ENCODE results near the gene NAV3.

The NAV3 gene

DNA sequence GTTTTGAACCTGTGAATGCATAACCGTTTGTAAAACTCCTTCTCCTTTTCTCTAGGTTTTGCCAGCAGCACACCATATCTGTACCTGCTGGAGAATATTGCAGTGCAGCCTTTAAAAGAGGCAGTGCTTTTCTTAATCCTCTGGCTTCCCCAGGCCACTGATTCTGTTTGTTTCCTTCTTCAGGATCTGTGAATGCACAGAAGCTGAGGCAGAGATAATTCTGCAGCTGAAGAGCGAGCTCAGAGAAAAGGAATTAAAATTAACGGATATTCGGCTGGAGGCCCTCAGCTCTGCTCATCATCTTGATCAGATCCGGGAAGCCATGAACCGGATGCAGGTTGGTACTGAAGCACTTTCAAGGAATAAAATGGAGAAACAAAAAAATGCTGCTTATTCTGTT lies 348.7 kb downstream of the NAV3 start:
- no peak for DNase-seq (ENCODE audit: low read depth in 2 of 2, low spot score in 1 of 2)

DNA sequence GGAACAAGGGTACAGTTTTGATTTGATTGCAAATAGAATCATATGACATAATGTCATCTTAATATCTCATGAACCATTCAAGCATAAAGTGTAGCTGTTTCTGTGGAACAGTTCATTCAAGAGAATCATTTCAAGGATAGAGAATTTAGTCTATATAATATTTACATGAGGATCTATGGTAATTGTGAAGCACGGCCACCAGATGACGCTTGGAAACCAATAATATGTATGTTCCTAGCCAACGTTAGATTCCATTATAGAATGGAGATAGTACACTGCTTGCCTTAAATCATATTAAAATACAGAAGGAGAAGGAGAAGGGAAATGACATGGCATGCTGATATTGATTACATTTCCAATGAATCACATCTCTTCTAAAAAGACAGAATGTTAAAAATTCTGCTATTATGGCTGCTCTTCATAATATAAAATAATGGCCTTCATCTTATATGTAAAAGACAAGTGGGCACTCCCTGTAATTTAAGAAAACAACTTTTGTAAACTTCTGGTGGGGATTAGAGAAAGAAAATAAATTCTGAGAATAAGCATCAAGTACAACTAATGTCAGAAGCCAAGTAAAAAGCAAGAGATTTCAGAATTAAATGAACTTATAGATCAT lies 351.0 kb downstream of the NAV3 start:
- no peak for DNase-seq (ENCODE audit: low read depth in 2 of 2, low spot score in 1 of 2)

DNA sequence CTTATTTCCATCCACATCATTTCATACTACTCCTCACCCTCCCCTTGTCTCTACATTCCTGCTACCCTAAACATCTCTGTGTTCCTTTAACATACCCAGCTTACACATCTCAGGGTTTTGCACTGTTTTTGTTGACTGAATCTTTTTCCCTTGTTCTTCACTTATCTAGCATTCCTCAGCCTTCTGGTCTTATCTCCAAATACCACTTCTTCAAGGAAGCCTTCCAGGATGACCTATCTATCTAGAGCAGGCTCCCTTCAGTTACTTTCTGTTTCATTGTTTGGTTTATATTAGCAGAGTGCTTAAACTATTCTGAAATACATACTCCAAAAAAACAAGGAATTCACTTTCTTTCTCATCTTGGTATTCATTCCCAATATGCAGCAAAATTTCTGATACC lies 353.1 kb downstream of the NAV3 start:
- DNase-seq (ENCODE audit: low read depth in 2 of 2, low spot score in 1 of 2), result no peak

DNA sequence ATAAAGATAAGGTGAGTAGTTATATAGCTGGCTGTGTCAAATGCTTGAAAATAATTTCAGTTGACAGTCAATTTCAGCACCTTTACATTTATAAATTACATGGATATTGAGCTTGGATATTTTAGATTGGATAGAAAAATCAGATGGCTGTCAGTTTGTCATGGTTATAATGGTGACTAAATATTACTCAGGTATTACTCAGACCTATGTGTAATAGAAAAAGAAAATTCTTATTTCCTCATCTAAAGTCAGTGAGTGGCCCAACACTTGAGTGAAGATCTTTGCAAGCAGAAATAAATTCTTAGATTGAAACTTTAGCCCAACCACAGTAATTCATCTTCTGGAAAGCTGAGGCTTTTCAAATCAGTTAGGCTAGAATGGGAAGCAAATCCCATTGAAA lies 354.4 kb downstream of the NAV3 start:
- no peak for DNase-seq (ENCODE audit: low read depth in 2 of 2, low spot score in 1 of 2)

DNA sequence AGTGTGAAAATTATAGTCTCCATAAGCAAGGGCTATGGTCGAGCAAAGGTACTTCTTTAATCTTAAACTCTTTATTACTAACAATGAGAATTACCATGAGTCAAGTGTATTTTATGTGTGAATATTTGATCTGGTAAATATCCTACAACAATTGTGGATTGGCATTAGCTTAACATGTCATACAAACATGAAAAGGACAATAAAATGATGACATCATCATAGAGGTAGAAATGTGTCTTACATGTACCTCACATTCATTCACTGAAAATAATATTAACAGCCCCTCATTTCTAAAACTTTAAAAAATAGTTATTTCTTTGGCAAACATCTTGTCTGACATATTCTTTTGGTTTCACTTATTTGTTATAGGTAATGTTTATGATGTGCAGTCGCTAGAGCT lies 355.0 kb downstream of the NAV3 start:
- no peak for DNase-seq (ENCODE audit: low read depth in 2 of 2, low spot score in 1 of 2)

DNA sequence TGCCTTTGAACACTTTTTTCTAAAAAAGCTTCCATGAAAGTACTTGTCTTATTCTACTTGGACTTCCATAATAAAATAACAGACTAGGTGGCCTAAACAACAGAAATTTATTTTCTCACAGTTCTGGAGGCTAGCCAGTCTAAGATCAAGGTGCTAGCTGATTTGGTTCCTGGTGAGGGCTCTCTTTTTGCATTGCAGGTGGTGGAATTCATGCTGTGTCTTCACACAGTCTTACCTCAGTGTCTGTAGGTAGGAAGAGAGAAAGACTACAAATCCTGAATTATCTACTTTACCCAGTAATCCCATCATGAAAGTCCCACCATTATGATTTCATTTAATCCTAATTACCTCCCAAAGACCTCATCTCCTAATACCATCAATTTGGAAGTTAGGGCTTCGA lies 356.0 kb downstream of the NAV3 start:
- DNase-seq (ENCODE audit: low read depth in 2 of 2, low spot score in 1 of 2), result no peak

DNA sequence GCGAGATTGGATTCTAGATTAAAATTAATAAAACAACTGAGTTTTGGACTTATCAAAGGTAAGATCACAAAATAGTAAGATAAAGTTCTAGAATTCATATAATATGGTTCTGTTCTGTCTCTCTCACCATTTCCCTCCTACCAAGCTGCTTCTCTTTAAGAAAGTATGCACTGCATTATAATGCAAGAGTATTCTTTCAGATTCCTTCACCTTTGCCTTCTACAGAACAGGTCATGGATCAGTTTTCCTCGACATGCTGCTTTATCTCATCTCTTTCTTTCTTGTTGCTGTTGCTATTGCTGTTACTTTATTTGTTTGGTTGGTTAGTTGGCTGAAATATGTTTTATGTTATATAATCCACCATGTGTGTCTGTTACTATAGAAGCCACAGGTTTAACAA lies 357.0 kb downstream of the NAV3 start:
- no peak for DNase-seq (ENCODE audit: low read depth in 2 of 2, low spot score in 1 of 2)

DNA sequence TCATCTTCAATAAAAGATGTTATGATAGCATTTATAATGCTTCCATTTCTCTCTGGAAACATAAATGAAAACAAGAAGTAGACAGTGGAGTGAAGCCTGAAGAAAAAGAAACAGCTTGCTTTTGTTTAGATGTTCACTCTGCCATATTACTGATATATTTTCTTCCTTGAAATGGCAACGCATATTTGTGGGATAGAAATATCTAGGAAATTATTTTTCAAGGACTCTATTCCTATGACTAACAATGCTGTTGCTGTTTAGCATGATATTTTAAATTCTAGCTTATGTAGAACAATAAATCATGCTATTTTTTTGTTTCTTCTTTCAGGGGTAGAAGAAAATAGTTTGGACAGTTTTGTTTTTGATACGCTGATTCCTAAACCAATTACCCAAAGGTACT lies 359.0 kb downstream of the NAV3 start:
- no peak for DNase-seq (ENCODE audit: low read depth in 2 of 2, low spot score in 1 of 2)

DNA sequence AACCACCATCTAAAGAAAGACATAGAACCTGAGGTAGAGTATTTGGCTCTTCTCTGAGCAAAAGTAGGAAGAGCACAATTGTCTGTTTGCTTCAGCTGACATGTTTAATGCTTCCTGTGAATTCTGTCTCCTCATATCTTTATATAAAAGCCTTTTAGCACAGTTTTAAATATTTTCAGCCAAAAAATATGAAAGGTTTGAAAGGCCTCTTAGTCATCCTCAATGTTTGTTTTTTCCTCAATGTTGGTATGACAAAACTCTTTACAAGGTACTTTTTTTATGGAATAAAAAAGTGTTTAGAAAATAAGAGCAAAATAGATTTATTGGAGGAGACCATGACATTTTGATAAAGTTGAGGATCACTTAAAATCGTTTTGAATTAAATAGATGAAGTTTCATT lies 360.9 kb downstream of the NAV3 start:
- no peak for DNase-seq (ENCODE audit: low read depth in 2 of 2, low spot score in 1 of 2)

DNA sequence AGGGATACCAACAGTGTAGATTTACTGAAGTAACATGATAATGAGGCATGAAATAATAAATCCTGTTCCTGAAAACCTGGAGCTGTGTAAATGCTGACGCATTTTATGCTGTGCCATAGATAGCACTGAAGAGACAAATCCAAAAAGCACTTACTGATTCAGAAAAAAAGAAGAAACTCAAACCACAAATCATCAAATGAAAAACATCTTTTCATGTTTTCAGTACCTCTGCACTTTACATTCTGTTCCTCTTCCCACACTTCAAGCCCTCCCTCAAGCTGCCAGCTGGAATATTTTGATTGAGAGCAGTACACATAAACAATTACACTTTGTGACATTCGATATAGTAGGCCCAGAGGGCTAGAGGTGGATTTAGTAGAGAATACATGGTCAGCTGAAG lies 362.3 kb downstream of the NAV3 start:
- DNase-seq (ENCODE audit: low read depth in 2 of 2, low spot score in 1 of 2), result no peak

DNA sequence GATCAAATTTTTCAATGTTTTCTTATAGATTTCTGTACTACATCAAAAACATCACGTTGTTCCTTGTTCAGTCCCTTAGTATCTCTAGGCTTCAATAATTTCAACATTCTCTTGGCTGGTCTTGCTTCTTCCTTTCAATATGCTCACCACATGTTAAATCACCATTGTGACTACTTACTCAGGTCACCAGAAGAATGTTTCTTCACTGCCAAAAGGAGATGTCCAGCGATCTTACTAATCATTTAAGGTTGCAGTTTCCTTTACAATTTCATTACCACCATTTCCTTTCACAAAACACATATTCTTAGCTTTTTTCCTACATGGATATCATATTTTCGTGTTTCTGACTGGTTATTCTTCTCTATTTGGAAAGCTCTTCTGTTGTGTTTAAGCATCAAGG lies 363.8 kb downstream of the NAV3 start:
- DNase-seq (ENCODE audit: low read depth in 2 of 2, low spot score in 1 of 2), result no peak

DNA sequence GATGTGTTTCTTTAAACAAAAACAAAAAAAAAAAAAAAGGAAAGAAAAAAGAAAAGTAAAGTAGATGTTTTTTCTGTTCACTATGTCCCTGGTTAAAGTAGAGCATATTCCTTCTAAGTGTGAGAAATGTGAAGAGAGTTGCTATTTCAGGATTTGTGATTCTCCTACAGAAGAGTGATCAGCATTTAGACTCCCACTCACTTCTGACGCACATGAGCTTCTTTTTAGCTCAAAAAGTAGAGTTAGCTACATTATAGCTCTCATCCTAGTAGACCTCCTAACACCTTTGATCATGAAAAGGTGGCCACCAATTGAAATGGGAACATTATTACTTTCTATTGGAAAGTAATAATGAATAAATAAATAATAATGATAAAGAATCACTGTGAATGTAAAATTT lies 368.2 kb downstream of the NAV3 start:
- DNase-seq (ENCODE audit: low read depth in 2 of 2, low spot score in 1 of 2), result no peak

DNA sequence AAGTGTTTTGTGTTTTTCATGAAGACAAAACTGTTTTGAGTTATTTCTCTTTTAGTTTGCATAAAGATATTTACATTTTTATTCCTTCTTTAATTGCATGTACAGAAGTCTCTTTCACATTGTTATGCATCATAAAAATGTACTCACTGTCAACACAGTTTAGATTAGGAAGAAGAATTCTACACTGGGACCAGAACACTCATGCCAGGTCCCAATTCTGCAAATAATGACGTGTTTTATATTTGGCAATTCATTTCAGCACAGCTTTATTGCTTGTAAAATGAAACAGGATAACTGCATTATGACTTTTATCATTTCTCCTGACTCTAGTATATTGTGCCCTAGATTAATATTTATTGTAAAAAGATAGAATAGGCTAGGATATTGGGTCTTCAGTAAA lies 369.2 kb downstream of the NAV3 start:
- no peak for DNase-seq (ENCODE audit: low read depth in 2 of 2, low spot score in 1 of 2)

DNA sequence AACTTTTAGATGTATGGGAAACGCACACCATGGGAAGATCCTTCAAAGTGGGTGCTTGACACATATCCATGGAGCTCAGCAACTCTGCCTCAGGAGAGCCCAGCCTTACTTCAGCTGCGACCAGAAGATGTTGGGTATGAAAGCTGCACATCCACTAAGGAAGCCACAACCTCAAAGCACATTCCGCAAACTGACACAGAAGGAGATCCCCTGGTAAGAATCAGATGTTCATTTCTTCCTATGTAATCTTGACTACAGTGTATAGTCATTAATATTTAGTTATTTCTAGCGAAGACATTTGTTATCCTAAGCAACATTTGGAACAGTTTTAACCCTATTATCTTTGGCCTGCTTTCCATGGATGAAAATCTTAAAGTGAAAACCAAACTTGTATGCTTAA lies 374.2 kb downstream of the NAV3 start:
- no peak for DNase-seq (ENCODE audit: low read depth in 2 of 2, low spot score in 1 of 2)

DNA sequence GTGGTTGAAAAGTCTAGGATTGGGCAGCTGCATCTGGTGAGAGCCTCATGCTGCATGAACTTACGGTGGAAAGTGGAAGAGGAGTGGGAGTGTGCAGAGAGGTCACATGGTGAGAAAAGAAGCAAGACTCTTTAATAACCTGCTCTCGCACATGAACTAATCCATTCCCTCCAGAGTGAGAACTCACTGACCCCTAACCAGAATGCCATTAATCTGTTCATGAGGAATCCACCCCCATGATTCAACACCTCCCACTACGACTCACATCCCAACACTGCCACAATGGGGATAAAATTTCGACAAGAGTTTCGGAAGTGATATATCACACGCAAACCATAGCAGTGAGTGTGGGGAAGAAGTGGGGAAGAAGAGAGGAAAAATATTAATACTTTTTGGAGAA lies 377.4 kb downstream of the NAV3 start:
- DNase-seq (ENCODE audit: low read depth in 2 of 2, low spot score in 1 of 2), result no peak

DNA sequence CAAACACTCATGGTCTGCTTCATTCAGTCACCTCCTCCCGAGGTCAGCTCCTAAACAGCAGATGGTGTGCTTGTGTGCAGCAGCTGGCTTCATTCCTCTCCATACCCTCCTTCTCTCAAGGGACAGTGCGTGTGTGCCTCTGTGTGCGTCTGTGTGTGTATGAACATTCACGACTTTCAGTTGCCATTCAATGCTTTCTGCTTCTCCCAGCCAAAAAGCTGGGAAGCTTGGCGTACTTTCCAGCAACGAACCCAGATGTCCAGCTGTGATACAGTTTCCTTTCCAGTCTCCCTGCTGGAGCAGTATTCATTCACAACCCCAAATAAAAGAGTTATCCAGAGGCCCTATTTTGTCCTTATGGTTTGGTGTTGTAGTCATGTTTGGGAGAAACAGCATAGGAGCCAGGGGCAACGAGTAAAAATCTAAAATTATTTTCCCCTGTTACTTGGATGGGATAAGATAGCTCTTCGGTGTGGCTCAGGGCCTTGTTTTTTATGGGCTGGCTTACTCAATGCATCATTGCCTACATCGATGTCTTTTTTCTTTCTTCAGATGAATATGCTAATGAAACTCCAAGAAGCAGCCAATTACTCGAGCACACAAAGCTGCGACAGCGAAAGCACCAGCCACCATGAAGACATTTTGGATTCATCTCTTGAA lies 379.3 kb downstream of the NAV3 start:
- no peak for DNase-seq (ENCODE audit: low read depth in 2 of 2, low spot score in 1 of 2)

DNA sequence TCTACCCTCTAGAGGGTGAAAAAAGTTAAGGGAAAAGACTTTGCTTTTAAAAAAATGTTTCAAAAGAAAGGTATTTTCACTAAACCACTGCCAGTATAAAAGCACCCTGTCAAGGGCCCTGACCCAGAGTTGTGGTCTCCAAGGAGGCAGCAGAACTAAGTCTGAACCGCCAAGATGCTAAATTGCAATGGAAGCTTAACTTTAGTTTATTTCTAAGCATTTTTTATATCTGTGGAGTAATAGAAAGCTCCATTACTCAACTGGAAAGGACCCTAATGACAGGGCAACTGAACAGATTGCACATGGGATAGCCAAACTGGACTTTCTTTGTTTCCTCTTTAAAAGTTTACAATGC lies 379.8 kb downstream of the NAV3 start:
- DNase-seq (ENCODE audit: low read depth in 2 of 2, low spot score in 1 of 2), result no peak

DNA sequence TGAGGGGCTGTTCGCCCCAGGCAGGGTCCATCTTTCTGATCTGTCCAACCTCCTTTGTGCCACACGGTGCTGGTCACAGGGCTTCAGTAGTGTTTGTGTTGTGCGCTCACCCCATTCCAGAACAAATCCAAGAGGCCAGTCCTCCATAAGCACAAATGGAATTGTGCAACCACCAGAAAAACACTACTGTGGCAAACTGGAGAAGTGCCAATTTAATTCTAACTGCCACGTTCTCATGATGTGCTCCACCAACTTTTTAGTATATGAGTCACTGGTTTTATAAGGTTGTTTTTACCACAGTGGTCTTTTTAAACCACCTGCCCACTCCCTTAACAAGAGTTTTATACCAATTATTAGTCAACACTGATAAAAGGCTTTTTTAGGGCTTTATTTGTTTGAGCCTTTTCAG lies 380.2 kb downstream of the NAV3 start:
- DNase-seq (ENCODE audit: low read depth in 2 of 2, low spot score in 1 of 2), result no peak

DNA sequence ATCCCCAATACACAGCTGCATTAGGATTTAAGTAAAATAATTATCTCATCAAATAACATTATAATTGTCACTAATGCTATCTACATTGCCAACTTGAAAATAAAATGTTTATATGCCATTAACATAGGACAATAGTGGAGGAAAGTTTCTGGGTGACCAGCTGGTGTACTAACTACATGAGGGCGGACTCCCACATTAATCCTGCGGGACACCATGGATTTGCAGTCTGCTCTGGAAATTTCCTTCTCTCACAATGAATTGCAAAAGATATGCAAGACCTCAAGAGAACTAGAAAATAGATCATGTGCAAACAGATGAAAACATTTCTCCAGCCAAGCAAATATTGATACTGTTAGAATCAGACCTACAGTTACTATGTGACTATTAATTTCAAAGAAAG lies 390.1 kb downstream of the NAV3 start:
- no peak for DNase-seq (ENCODE audit: low read depth in 2 of 2, low spot score in 1 of 2)

DNA sequence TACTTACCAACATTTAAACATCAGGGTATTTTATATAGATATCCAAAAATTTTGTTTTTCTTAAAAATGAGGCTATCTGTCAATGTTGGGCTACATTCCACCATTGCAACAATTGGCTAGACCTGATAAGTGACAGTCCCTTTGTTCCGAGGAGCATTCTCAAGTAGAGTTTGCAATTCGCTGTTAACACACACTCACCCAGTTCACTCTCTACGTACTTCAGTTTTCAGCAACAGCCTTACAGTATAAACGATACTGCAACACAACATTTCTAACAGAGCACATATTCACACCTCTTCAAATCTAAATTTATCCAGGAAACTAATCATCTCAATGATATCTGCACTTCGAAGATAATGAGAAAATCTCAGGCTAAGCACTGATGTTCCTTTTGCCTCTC lies 393.5 kb downstream of the NAV3 start:
- DNase-seq (ENCODE audit: low read depth in 2 of 2, low spot score in 1 of 2), result no peak

DNA sequence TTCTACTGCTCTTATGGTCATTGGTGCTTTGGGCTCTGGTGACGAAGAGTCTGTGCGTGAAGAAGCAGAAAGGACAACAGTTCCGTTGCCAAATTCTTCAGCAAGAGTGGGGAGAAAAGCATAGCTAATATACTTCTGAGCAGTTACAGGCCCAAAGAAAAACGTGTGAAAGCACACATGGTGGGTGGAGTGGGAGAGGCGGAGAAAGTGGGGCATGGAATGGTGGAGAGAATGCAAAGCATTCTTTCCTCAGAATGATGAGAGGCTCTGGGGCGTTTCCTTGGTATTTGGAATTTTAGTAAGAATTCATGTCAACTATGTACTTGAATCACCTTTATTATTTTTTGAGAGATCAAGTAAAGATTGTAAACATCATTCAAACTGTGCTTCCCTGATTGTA lies 396.1 kb downstream of the NAV3 start:
- no peak for DNase-seq (ENCODE audit: low read depth in 2 of 2, low spot score in 1 of 2)

DNA sequence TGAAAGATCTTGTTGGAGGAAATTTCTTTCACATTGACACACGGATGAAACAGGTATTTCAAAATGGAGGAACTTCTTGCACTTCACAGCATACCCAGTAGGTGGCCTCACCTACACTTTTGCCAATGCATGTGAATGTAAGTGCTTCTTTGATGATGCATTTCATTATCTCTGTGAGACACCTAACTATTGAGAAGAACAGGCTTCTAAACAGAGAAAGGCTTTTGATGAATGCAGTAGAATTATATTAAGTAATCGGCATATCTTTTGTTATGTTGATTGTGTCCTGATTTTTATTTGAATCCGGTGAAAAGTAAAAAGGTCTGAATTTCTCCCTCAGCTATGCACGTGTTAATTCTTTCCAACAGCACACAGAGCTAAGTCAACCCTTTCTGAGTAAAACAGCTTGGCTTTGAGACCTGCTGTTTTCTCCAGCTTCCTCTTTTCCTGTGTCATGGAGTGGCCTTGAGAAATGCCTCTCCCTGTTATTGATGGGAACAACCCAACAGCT lies 399.0 kb downstream of the NAV3 start:
- DNase-seq (ENCODE audit: low read depth in 2 of 2, low spot score in 1 of 2), result no peak

DNA sequence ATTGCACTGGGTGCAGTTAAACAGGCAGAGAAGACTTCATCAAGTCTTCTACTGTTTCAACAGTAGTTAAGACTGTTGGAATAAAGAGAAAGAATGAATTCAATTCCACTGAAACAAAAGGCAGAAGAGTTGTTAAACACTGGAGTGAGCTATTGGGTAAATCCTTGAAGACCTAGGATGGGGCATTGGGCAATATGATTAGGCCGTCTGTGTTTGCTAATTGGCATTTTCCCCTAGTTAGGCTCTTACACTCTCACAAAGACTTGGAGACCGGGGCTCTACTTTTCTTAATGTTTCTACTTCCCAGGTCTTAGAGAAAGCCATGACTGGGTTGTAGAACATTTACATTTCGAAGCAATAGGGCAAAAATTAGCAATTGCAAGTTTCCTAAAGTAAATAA lies 402.1 kb downstream of the NAV3 start:
- no peak for DNase-seq (ENCODE audit: low read depth in 2 of 2, low spot score in 1 of 2)

Measured in stimulated activated CD8-positive, alpha-beta memory T cell treated with anti-CD3 and anti-CD28 coated beads, Interleukin-4, amount 100 ng/mL, for 1 hour (primary cell).